HCT116 (cell line): Measurements from ENCODE around the gene SYTL2. TPM values are rescaled to one million over a fixed set of nuclear protein-coding genes. Genes with fewer than 3 reads are reported as not detected.

Source experiments
- ATAC-seq: fragments of 200-7000 bp; cut with Tn5 transposase; 2 replicates; pipeline ENCODE4 v1.9.1; 2020; ENCODE audit warnings: mild to moderate bottlenecking, moderate library complexity
- BruUV-seq: library from RNA; stranded (reverse); fragments of 400-500 nt; replicated peaks from 2 replicates; lab custom pipeline; 2021; lab: Mats Ljungman, UMichigan
- CTCF ChIA-PET: fragments of 300-600 bp; sonication (Branson Sonifier 250); formaldehyde crosslinking; loops from one replicate; lab custom pipeline; 2021; ENCODE audit warnings: antibody characterized with exemption; lab: Charles Lee
- POLR2A ChIA-PET: fragments of 300-600, 350-600 bp; sonication (Branson Sonifier 250); formaldehyde crosslinking; loops from one replicate; lab custom pipeline; 2021; ENCODE audit warnings: antibody characterized with exemption; lab: Charles Lee
- RAD21 ChIA-PET, 2 experiments: fragments of 300-600 bp; sonication (Branson Sonifier 250); formaldehyde crosslinking; loops; one replicate each; lab custom pipeline; 2023; ENCODE audit warnings: low total read pairs in 2 of 2; ENCODE audit not compliant: uncharacterized antibody in 2 of 2, unreplicated experiment in 2 of 2, low non-redundant PET in 1 of 2; lab: Charles Lee
- DNase-seq: peaks from one replicate; pipeline ENCODE4 v3.0.0-alpha.2; 2010; ENCODE audit warnings: low read depth, low spot score
- H2AFZ ChIP-seq: fragments of 200-600 bp; shearing (Covaris generic), sonication (generic); 2 replicates; pipeline ENCODE4 v1.6.1; 2017; ENCODE audit warnings: low read depth, mixed run types, mixed read lengths, antibody characterized with exemption, low read length; ENCODE audit not compliant: poor library complexity, severe bottlenecking
- H3K27ac ChIP-seq: 2 replicates; pipeline ENCODE4 v1.5.1; 2012; ENCODE audit warnings: low read depth, low read length
- H3K27me3 ChIP-seq: fragments of 200-600 bp; sonication (generic); 2 replicates; pipeline ENCODE4 v1.6.1; 2016; ENCODE audit warnings: mixed run types, low read length, mixed read lengths; ENCODE audit not compliant: insufficient read depth
- H3K36me3 ChIP-seq, 2 experiments: fragments of 200-500 bp in 1 of 2; fragments of 200-600 bp in 1 of 2; sonication (Bioruptor generic) in 1 of 2; sonication (generic) in 1 of 2; 2 replicates each; pipeline versions ENCODE4 v1.5.1 to v1.6.1; 2014 to 2016; ENCODE audit warnings: low read length in 2 of 2, inconsistent platforms in 1 of 2, mixed read lengths in 1 of 2, mixed run types in 1 of 2; ENCODE audit not compliant: insufficient read depth in 2 of 2, control insufficient read depth in 1 of 2
- H3K4me1 ChIP-seq, 2 experiments: fragments of 200-600 bp in 1 of 2; sonication (generic) in 1 of 2; 2 replicates each; pipeline versions ENCODE4 v1.5.1 to v1.6.1; 2012 to 2017; ENCODE audit warnings: low read length in 2 of 2, inconsistent platforms in 1 of 2, mild to moderate bottlenecking in 1 of 2, mixed read lengths in 1 of 2, mixed run types in 1 of 2, moderate library complexity in 1 of 2; ENCODE audit not compliant: insufficient read depth in 2 of 2, control insufficient read depth in 1 of 2
- H3K4me2 ChIP-seq: fragments of 200-600 bp; sonication (generic); 2 replicates; pipeline ENCODE4 v1.6.1; 2017; ENCODE audit warnings: mixed run types, low read length, mixed read lengths
- H3K4me3 ChIP-seq, 2 experiments: fragments of 200-600 bp in 1 of 2; sonication (generic) in 1 of 2; replicated peaks in 1 of 2; 2 replicates each; pipeline ENCODE4 v1.5.1; 2011 to 2016; ENCODE audit warnings: low read length in 2 of 2, control low read depth in 1 of 2, low read depth in 1 of 2, mild to moderate bottlenecking in 1 of 2, mixed read lengths in 1 of 2, mixed run types in 1 of 2
- H3K79me2 ChIP-seq: fragments of 200-600 bp; sonication (generic); 2 replicates; pipeline ENCODE4 v1.6.1; 2017; ENCODE audit warnings: mild to moderate bottlenecking, mixed run types, low read length, moderate library complexity, mixed read lengths; ENCODE audit not compliant: insufficient read depth
- H3K9ac ChIP-seq: fragments of 200-600 bp; sonication (generic); 2 replicates; pipeline ENCODE4 v1.6.1; 2016; ENCODE audit warnings: low read length, mixed read lengths
- H3K9me2 ChIP-seq: fragments of 200-600 bp; sonication (generic), shearing (Covaris generic); 2 replicates; pipeline ENCODE4 v1.6.1; 2017; ENCODE audit warnings: mixed run types, mild to moderate bottlenecking, moderate library complexity; ENCODE audit not compliant: insufficient read depth
- H3K9me3 ChIP-seq, 2 experiments: fragments of 200-500 bp in 1 of 2; fragments of 200-600 bp in 1 of 2; sonication (Bioruptor generic) in 1 of 2; sonication (generic) in 1 of 2; 2 replicates each; pipeline ENCODE4 v1.6.1; 2014 to 2017; ENCODE audit warnings: low read length in 2 of 2, mixed read lengths in 2 of 2, inconsistent platforms in 1 of 2, low read depth in 1 of 2, mild to moderate bottlenecking in 1 of 2, mixed run types in 1 of 2, moderate library complexity in 1 of 2; ENCODE audit not compliant: control insufficient read depth in 1 of 2, insufficient read depth in 1 of 2
- H4K20me1 ChIP-seq: fragments of 200-600 bp; sonication (generic), shearing (Covaris generic); 2 replicates; pipeline ENCODE4 v1.6.1; 2017; ENCODE audit warnings: mixed run types, mild to moderate bottlenecking, moderate library complexity; ENCODE audit not compliant: insufficient read depth
- CBX3 ChIP-seq: IDR thresholded peaks from 2 replicates; pipeline ENCODE4 v1.6.1; 2012; ENCODE audit warnings: low read depth
- CEBPB ChIP-seq: IDR thresholded peaks from 2 replicates; pipeline ENCODE4 v1.6.1; 2012; ENCODE audit warnings: low read depth
- EGR1 ChIP-seq: IDR thresholded peaks from 2 replicates; pipeline ENCODE4 v1.6.1; 2012; ENCODE audit warnings: low read depth
- ELF1 ChIP-seq: IDR thresholded peaks from 2 replicates; pipeline ENCODE4 v1.6.1; 2012; ENCODE audit warnings: low read depth, borderline replicate concordance
- EZH2 ChIP-seq: fragments of 200-600 bp; sonication (generic); IDR thresholded peaks from 2 replicates; pipeline ENCODE4 v1.6.1; 2017; ENCODE audit warnings: antibody characterized with exemption, mixed run types
- EZH2phosphoT487 ChIP-seq: fragments of 200-600 bp; IDR thresholded peaks from 2 replicates; pipeline ENCODE4 v1.6.1; 2018; ENCODE audit warnings: antibody characterized with exemption, borderline replicate concordance
- JUND ChIP-seq: IDR thresholded peaks from 2 replicates; pipeline ENCODE4 v1.6.1; 2012
- RAD21 ChIP-seq: IDR thresholded peaks from 2 replicates; pipeline ENCODE4 v1.6.1; 2012; ENCODE audit warnings: low read depth, mild to moderate bottlenecking
- SIN3A ChIP-seq: IDR thresholded peaks from 2 replicates; pipeline ENCODE4 v1.6.1; 2012; ENCODE audit warnings: low read depth
- SP1 ChIP-seq: IDR thresholded peaks from 2 replicates; pipeline ENCODE4 v1.6.1; 2012; ENCODE audit warnings: low read depth
- SRF ChIP-seq: IDR thresholded peaks from 2 replicates; pipeline ENCODE4 v1.6.1; 2012; ENCODE audit warnings: low read depth
- TCF7L2 ChIP-seq: IDR thresholded peaks from 2 replicates; pipeline ENCODE4 v1.7.0; 2011; ENCODE audit warnings: borderline replicate concordance, inconsistent platforms; ENCODE audit not compliant: insufficient read depth, insufficient read length; ENCODE audit errors: extremely low read depth
- YY1 ChIP-seq: IDR thresholded peaks from 2 replicates; pipeline ENCODE4 v1.6.1; 2011; ENCODE audit warnings: low read length, low read depth, moderate library complexity, mild to moderate bottlenecking; ENCODE audit not compliant: insufficient replicate concordance; ENCODE audit errors: extremely low read depth
- ZFX ChIP-seq: fragments of 450-650 bp; IDR thresholded peaks from 2 replicates; pipeline ENCODE4 v1.6.1; 2017
- intact Hi-C: fragments of 100-400 bp; cut with micrococcal nuclease; formaldehyde crosslinking; loops from 2 replicates; pipeline ENCODE4 v1.10.0; 2022
- total RNA-seq: library from RNA; stranded (reverse); gene quantifications from one replicate; pipeline ENCODE4 v1.2.1, GENCODE V29; 2021; ENCODE audit not compliant: unreplicated experiment
- TF ChIP-seq, protein P1 (sequence below), 3 experiments: fragments of 200-600 bp in 1 of 3; sonication (generic) in 1 of 3; IDR thresholded peaks in 2 of 3; conservative IDR thresholded peaks in 1 of 3; 2 replicates each; pipeline ENCODE4 v1.5.1; 2012 to 2017; ENCODE audit warnings: low read depth in 2 of 3, low read length in 2 of 3, antibody characterized with exemption in 1 of 3, borderline replicate concordance in 1 of 3, control low read depth in 1 of 3, mild to moderate bottlenecking in 1 of 3, mixed read lengths in 1 of 3, mixed run types in 1 of 3, moderate library complexity in 1 of 3; ENCODE audit not compliant: insufficient read depth in 1 of 3
- TF ChIP-seq, protein P2 (sequence below): IDR thresholded peaks from 2 replicates; pipeline ENCODE4 v1.6.1; 2012

The SYTL2 gene
- total RNA-seq, 1 experiment from 2014 or later: 12.6 TPM

DNA sequence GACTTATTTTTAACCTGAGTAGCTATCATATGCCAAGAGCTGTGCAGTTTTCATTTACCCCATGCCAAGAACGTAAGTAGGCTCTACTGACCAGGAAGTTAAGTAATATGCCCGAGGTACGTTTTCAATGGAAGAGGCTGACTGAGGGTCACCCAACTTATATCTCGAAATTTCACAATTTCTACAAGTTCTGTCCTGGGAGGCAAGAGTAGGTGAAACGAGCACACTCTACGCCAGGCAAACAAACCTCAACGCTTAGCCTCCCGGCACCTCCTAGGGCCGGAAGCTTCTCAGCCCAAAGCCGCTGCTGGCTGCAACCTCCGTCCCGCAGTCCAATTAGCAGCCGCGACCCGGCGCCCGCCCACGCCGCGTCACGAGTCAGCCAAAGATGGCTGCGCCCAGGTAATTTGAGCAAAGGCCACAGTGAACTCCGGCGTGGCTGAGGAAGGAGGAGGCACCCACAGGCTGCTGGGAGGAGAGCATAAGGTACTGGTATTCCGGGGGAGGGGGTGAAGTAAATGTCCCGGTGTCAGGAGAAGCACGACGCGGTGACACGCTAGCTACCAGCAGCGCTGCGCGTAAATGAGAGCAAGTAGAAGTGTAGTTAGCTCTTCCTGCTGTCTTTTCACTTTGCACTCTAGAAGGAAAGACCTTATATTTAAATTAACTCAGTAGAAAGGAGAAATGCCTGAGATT, 163.2 kb downstream of the SYTL2 start, which contains the start of gene TMEM126A (continued):
- TF ChIP-seq, protein P1, sequence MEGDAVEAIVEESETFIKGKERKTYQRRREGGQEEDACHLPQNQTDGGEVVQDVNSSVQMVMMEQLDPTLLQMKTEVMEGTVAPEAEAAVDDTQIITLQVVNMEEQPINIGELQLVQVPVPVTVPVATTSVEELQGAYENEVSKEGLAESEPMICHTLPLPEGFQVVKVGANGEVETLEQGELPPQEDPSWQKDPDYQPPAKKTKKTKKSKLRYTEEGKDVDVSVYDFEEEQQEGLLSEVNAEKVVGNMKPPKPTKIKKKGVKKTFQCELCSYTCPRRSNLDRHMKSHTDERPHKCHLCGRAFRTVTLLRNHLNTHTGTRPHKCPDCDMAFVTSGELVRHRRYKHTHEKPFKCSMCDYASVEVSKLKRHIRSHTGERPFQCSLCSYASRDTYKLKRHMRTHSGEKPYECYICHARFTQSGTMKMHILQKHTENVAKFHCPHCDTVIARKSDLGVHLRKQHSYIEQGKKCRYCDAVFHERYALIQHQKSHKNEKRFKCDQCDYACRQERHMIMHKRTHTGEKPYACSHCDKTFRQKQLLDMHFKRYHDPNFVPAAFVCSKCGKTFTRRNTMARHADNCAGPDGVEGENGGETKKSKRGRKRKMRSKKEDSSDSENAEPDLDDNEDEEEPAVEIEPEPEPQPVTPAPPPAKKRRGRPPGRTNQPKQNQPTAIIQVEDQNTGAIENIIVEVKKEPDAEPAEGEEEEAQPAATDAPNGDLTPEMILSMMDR (IDR thresholded peaks at IDR 0.05 in 2 of 3, conservative IDR thresholded peaks at IDR 0.05 in 1 of 3; ENCODE audit: borderline replicate concordance in 1 of 3, insufficient read depth in 1 of 3, low read depth in 2 of 3, low read length in 2 of 3): no peak
- TF ChIP-seq RAD21 (no peak), YY1 (peak; percentile 98)

DNA sequence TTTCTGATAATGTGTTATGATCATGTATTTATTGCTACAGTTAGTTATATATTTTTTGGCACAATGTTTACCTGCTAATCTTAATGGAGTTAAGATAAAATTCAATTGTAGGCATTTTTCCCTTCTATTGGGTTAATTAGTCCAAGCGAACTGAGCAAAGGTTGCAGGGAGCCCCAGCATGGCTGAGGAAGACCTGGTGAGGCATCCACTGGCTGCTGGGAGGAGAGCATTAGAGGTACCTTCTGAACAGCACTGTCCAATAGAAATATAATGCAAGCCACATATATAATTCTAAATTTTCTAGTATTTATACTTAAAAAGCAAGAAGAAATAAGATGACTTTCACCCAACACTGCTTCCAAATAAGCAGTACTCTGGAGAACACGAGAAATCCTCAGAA, 163.9 kb downstream of the SYTL2 start:
- peak; percentile 18 for ATAC-seq
- ChIA-PET POLR2A (interaction anchor here (1.0 to 1.6 kb wide), 4 partner anchors 9 to 16 kb away, joined by 3 to 9 read pairs (median 6); no protein-coding TSS in a partner anchor), RAD21 (no interaction called here), CTCF (interaction anchor here (0.7 to 1.5 kb wide), 2 partner anchors 208 to 547 kb away, joined by 3 to 4 read pairs; partner anchors contain the start of gene CCDC83)
- no TSS peak for BruUV-seq
- Histone ChIP-seq H3K4me2 (peak overlapping the region; percentile 90), H3K27ac (peak overlapping the region; percentile 55; the same call in 1 of the 2 replicates), H2AFZ (peak overlapping the region; percentile 77), H3K4me1 (peaks cover 4 to 15% of the 10 kb centered on the region in 2 experiments; a peak in 3 of 4 replicates), H4K20me1 (no peaks in the 10 kb centered on the region), H3K36me3 (0 out of 4 replicates have a peak, but pooled peaks cover 0 to 3% of the 10 kb centered on the region in 2 experiments), H3K9me3 (no peaks in the 10 kb centered on the region), H3K4me3 (peak overlapping the region; percentile 70 to 86), H3K79me2 (peaks cover 18% of the 10 kb centered on the region), H3K9me2 (no peaks in the 10 kb centered on the region), H3K9ac (peak overlapping the region; percentile 84), H3K27me3 (no peaks in the 10 kb centered on the region)
- intact Hi-C loops: no loop called here
- no peak for DNase-seq
- TF ChIP-seq CEBPB (no peak), EZH2phosphoT487 (no peak), SP1 (no peak), SIN3A (no peak), ZFX (no peak), ELF1 (no peak), JUND (no peak), EZH2 (no peak), SRF (no peak), TCF7L2 (no peak), CBX3 (no peak), EGR1 (no peak)
- TF ChIP-seq, protein P1 (IDR thresholded peaks at IDR 0.05 in 2 of 3, conservative IDR thresholded peaks at IDR 0.05 in 1 of 3; ENCODE audit: borderline replicate concordance in 1 of 3, insufficient read depth in 1 of 3, low read depth in 2 of 3, low read length in 2 of 3): no peak
- TF ChIP-seq, protein P2, sequence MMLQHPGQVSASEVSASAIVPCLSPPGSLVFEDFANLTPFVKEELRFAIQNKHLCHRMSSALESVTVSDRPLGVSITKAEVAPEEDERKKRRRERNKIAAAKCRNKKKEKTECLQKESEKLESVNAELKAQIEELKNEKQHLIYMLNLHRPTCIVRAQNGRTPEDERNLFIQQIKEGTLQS: no peak
